HG02970 (cell line): ENCODE results near the gene BRD7.

Experiments used
- ATAC-seq: cut with Tn5 transposase; IDR thresholded peaks from one replicate; pipeline ENCODE4 v1.9.1; 2021; ENCODE audit warnings: mild to moderate bottlenecking, moderate library complexity, moderate number of reproducible peaks; ENCODE audit not compliant: unreplicated experiment, low FRiP score

The BRD7 gene

GRCh38 chr16:50275428-50276325 lies 93.1 kb downstream of the BRD7 start:
- ATAC-seq = no peak

- no peak for ATAC-seq
Observed at GRCh38 chr16:50275098-50275415, 93.7 kb downstream of the BRD7 start.

DNA sequence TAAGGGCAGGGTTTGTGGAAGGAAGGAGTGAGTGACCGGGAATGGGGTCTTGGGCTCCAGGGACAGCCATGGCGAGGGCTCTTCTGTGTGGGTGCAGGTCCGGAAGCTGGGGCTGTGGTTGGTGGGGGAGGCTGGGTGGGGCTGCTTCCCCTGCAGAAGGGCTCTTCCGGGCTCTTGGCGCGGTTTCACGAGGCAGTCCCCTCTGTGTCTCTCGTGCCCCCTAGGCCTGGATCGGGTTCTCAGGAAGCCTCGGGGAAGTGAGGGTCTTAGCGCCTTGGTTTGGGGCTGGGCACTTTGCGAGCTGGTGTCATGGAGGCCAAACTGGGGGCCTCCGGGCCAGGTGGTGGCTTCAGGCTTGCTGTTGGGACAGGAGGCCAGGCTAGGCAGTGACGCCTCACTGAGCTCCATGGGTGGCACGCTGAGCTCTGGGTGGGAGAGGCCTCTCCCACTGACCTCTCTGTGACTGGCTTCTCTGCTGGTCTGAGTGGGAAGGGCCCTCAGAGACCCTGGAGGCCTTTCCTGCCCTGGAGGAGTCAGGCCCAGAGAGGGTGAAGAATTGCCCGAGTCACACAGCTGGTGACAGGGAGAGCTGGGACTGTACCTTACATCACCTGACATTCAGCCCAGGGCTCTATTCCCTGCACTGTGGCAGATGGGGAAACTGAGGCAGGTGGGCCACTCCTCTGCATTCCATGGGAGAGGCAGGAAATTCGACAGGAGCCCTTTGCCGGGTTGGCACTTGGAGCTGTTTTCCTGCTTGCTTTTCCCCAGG lies 94.3 kb downstream of the BRD7 start:
- ATAC-seq = no peak

DNA sequence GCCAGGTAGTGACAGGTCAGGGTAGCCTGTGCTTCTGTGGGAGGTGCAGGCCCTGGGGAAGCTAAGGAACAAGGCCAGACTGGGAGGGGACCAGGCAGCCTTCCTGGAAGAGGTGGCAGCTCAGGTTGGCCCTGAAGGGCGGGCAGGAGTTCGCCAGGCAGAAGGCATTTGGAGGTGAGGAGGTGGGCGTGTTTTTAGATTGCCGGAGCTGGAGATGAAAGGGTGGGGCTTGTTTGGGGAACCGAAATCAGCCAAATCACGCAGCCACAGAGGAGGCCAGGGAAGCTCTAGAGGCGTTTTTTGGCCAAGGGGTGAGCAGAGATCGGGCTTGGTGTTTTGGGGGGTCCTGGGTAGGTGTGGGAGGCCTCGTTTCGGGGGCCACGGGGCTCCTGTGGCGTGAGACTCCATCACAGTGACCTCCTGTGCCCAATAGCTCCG lies 94.9 kb downstream of the BRD7 start:
- ATAC-seq = no peak

GRCh38 chr16:50273382-50273690 lies 95.5 kb downstream of the BRD7 start:
- no peak for ATAC-seq

DNA sequence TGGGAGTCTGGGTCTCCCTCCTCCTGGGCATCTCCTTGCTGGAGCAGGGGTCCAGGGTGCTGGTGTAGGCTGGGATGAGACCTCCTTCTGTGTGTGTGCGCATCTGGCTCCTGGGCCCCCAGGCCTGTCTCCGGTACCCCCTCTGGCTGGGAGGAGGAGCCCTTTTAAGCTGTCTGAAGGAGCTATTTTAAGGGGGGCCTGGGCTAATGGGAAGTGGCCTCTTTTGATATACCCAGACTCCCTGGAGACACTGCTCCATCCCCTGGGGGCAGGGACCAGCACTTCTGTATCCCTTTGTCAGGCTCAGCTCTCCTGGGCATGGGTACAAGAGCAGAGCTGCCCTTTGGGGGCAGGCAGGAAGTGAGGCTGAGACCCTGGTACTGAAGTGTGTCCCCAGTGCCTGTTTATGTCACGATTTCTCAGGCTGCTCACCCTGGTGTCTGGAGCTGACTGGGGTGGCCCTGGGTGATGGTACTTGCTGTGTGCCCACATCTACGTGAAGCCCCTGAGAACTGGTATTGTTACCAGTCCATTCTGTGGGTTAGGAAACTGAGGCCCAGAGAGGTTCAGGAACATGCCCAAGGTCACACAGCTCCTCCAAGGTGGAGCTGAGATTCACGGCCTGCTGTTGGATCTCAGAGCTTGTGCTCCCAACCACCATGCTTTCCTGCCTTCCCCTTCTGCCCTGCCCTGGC lies 96.0 kb downstream of the BRD7 start:
- no peak for ATAC-seq

- ATAC-seq = no peak
Observed at GRCh38 chr16:50272111-50272571, 96.6 kb downstream of the BRD7 start.

GRCh38 chr16:50271148-50272041 lies 97.4 kb downstream of the BRD7 start:
- no peak for ATAC-seq

- no peak for ATAC-seq
Observed at GRCh38 chr16:50270510-50271147, 98.2 kb downstream of the BRD7 start.

DNA sequence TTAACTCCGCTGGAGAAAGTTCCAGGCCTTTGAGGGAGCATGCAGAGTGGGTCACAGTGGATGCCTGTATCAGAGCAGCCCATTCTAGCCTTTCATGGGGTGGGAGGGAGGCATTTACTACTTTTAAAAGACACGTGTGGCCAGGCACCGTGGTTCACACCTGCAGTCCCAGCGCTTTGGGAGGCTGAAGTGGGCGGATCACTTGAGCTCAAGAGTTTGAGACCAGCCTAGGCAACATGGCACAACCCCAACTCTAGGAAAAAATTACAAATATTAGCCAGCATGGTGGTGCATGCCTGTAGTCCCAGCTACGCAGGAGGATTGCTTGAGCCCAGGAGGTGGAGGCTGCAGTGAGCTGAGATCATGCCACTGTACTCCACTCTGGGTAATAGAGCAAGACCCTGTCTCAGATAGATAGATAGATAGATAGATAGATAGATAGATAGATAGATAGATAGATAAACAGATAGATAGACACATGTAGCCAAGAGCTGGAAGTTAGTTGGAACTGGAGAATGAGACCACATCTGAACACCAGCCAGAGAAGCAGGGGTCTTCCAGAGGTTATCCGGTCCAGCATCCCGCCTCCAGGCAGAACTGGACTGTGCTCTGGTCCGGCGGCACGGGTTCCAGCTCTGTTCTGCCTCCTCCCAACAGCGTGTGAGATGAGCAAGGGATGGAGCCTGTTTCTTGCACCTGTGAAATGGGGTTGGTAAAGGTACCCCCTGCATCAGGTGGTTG lies 98.8 kb downstream of the BRD7 start:
- ATAC-seq = no peak

GRCh38 chr16:50269061-50269705 lies 99.6 kb downstream of the BRD7 start:
- ATAC-seq = no peak

- ATAC-seq = no peak
Observed at GRCh38 chr16:50268352-50268751, 100.4 kb downstream of the BRD7 start.

DNA sequence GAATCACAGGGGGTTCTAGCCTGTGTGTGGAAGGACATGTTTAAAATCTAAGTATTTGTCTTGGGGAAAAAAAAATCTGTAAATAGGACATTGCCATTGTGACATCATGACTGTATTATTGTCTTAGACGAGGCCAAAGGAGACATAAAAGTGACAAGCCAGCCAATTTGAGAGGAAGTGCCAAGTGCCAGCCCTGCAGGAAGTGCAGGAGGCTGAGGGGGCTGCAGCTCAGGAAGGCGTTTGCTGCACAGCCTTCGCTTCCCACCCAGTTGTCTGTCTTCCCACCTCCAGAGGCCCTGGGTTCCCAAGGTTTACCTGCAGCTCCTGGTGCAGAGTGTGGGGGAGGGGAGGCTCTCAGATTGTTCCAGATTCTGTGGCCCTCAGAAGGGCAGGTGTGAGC lies 101.1 kb downstream of the BRD7 start:
- no peak for ATAC-seq

- no peak for ATAC-seq
Observed at GRCh38 chr16:50267151-50267631, 101.6 kb downstream of the BRD7 start.

GRCh38 chr16:50266337-50267091 lies 102.3 kb downstream of the BRD7 start, which contains the start of gene ADCY7:
ADCY7 (plus strand) TSS chr16:50266551; CDS start chr16:50288180, 21,629 bp downstream.
- ATAC-seq = no peak
